Measurements from ENCODE around the gene LHX6. TPM values are rescaled to one million over a fixed set of nuclear protein-coding genes. Genes with fewer than 3 reads are reported as not detected.

The LHX6 gene
- polyA plus RNA-seq, 1 experiment, result not detected

- H3K9me3 ChIP-seq (ENCODE audit: control insufficient read depth, insufficient read depth, low read length), result peaks cover 5% of the 10 kb centered on the region; the same call in 1 of the 2 replicates
- no peak overlapping the region for H3K27ac ChIP-seq (ENCODE audit: low read depth, low read length)
- peaks cover 76% of the 10 kb centered on the region for H3K27me3 ChIP-seq (ENCODE audit: control insufficient read depth, insufficient read depth, low read length)
- ChIA-PET POLR2A (no interaction called here), CTCF (no interaction called here)
- no peak for TF ChIP-seq CTCF (IDR thresholded peaks at IDR 0.05; ENCODE audit: low read depth, low read length)
- no peak for DNase-seq (ENCODE audit: low read depth, low spot score)
- H3K4me3 ChIP-seq (ENCODE audit: low read depth, low read length), result no peak overlapping the region
Observed at GRCh38 chr9:122228191-122228567, 578 bp downstream of the LHX6 start.

GRCh38 chr9:122227575-122227900 is 1.2 kb downstream of the LHX6 start:
- POLR2A ChIA-PET, result no interaction called here
- DNase-seq (ENCODE audit: low read depth, low spot score), result no peak
- Histone ChIP-seq H3K27ac (ENCODE audit: low read depth, low read length) (no peak overlapping the region), H3K9me3 (ENCODE audit: control insufficient read depth, insufficient read depth, low read length) (peaks cover 5% of the 10 kb centered on the region; the same call in 1 of the 2 replicates), H3K27me3 (ENCODE audit: control insufficient read depth, insufficient read depth, low read length) (peaks cover 81% of the 10 kb centered on the region), H3K4me3 (ENCODE audit: low read depth, low read length) (no peak overlapping the region)
- TF ChIP-seq CTCF (IDR thresholded peaks at IDR 0.05; ENCODE audit: low read depth, low read length), result no peak
- CTCF ChIA-PET, result no interaction called here

GRCh38 chr9:122226758-122227574 is 1.8 kb downstream of the LHX6 start:
- Histone ChIP-seq H3K4me3 (ENCODE audit: low read depth, low read length) (no peak overlapping the region), H3K27ac (ENCODE audit: low read depth, low read length) (no peak overlapping the region), H3K27me3 (ENCODE audit: control insufficient read depth, insufficient read depth, low read length) (peaks cover 85% of the 10 kb centered on the region), H3K9me3 (ENCODE audit: control insufficient read depth, insufficient read depth, low read length) (peaks cover 5% of the 10 kb centered on the region; the same call in 1 of the 2 replicates)
- ChIA-PET POLR2A (no interaction called here), CTCF (no interaction called here)
- no peak for TF ChIP-seq CTCF (IDR thresholded peaks at IDR 0.05; ENCODE audit: low read depth, low read length)
- DNase-seq (ENCODE audit: low read depth, low spot score), result no peak

GRCh38 chr9:122226142-122226757 is 2.5 kb downstream of the LHX6 start:
- H3K27ac ChIP-seq (ENCODE audit: low read depth, low read length), result no peak overlapping the region
- peaks cover 87% of the 10 kb centered on the region for H3K27me3 ChIP-seq (ENCODE audit: control insufficient read depth, insufficient read depth, low read length)
- TF ChIP-seq CTCF (IDR thresholded peaks at IDR 0.05; ENCODE audit: low read depth, low read length), result no peak
- DNase-seq (ENCODE audit: low read depth, low spot score), result no peak
- H3K4me3 ChIP-seq (ENCODE audit: low read depth, low read length), result no peak overlapping the region
- ChIA-PET POLR2A (interaction anchor here (0.6 kb wide), 1 partner anchor 47 kb away, joined by 3 read pairs; no protein-coding TSS in a partner anchor), CTCF (no interaction called here)
- peaks cover 5% of the 10 kb centered on the region; the same call in 1 of the 2 replicates for H3K9me3 ChIP-seq (ENCODE audit: control insufficient read depth, insufficient read depth, low read length)
